GM19035 (cell line): ENCODE measurements around the gene TTLL5.

ENCODE experiments used
- ATAC-seq: cut with Tn5 transposase; IDR thresholded peaks from one replicate; pipeline ENCODE4 v1.9.1; 2021; ENCODE audit not compliant: unreplicated experiment

The TTLL5 gene

GRCh38 chr14:75734854-75735253, 73.8 kb downstream of the TTLL5 start:
- no peak for ATAC-seq

DNA sequence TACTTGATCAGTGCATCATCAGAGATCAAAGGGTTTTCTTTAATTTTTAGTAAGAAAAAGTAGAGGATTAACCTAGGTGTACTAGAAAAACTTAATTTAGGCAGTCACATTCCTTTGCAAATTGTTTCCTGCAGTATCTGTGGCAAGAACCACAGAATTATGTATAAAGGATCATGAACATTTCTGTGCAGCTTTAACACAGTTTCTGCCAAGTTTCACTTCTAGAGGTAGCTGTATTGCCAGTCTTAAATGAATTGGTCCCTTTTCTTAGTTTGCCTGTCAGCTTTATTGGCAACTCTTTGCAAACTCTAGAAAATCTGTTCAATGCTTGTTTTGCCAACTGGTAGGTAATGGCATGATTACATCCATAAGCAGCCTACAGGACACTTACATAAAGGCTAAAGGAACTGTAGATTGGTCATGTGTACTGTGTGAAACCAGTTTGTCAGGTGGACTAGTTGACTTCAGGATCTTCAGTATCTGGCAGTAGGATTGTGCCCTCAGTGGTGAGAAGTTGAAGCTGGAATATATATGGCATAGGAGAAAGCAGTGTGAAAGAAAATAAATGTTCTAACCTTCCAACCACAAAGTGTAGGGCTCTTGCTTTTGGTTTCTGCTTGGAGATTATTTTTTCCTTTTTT, 75.9 kb downstream of the TTLL5 start:
- ATAC-seq, result no peak

DNA sequence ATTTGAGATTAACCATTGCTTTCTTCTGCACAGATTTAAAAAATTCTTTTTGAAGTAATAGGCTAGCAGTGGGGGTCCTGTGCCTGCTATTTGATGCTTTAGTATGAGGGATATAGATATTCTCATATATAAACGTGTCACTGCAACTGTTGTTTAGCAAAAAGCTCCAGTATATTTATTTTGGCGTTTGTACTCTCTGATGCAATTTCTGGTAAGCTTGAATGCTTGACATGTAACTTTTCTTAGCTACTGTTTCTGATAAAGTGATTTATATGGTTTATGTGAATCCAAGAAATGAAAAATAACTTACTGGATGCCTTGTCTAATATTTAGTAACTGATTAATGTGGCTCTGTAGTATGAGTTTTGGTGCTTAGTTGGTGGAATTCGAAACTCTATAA, 77.1 kb downstream of the TTLL5 start:
- no peak for ATAC-seq

DNA sequence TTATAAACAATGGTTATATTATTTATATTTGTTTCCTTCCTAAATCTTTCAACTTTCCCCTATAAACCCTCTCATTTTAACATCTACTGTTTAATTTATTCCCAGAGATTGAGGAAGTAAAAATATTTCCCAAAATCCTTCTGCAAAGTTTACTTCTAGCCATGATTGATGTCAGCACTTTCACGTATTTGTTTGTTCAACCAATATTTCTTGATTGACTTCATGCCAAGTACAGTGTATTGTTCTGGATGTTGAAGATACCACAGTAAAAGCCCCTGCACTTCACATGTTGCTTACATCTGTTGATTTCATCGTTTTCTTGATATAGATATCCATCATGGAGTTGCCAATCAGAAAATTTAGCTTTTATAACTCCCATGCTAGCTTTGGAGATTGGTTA, 81.8 kb downstream of the TTLL5 start:
- ATAC-seq, result no peak

GRCh38 chr14:75747899-75748298, 86.9 kb downstream of the TTLL5 start:
- no peak for ATAC-seq

DNA sequence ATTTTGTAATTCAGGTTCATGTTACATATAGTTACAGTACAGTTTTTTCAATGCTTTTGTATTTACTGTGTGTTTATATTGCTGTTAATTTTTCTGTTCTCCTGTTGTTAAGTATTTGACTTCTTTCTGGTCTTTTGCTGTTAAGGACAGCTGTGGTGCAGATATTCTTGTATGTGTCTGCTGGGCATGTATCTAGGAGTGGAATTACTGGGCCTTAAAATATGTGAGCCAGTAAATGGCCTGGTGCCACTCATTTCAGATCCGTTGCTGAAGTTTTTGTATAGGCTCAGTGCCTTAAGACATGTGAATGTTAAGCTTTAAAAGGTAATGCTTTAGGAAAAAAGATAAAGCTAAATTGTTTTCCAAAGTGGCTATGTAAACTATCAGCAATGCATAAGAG, 87.3 kb downstream of the TTLL5 start:
- ATAC-seq, result no peak

- ATAC-seq, result no peak
Measured at GRCh38 chr14:75751296-75751695, 90.2 kb downstream of the TTLL5 start.

DNA sequence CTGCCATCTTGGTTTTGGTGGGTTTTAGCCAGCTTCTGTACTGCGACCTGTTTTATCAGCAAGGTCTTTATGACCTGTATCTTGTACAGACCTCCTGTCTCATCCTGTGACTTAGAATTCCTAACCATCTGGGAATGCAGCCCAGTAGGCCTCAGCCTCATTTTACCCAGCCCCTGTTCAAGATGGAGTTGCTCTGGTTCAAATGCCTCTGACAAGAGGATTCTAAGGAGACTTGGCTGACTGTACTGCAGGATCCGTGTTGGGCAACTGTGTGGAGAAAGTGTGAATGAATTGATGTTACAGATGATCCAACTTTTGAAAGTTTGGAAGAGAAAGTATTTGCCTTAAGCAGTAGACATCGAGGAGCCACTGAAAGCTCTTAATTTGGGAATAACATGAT, 91.0 kb downstream of the TTLL5 start:
- ATAC-seq, result no peak

- ATAC-seq, result no peak
Measured at GRCh38 chr14:75752907-75753594, 92.0 kb downstream of the TTLL5 start.

GRCh38 chr14:75753696-75754095, 92.7 kb downstream of the TTLL5 start:
- no peak for ATAC-seq

- no peak for ATAC-seq
Measured at GRCh38 chr14:75757644-75758402, 96.8 kb downstream of the TTLL5 start.

DNA sequence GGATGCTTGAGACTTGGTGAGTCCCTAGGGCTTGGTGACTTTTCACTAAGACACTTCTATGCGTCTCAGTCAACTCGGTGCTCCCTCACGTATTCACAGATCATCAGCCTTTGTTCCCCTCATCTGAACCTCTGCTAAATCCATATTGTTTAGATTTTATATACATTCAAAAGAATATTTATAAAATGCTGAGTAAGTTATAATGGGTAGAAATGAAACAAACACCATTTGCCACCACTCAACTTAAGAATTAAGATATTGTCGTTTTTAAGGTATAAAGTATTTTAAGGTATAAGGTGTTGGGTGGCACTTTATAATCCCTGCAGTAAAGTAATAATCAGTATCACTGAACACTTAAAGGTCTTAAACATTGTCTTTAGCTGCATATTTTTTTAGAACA, 103.0 kb downstream of the TTLL5 start:
- ATAC-seq, result no peak

DNA sequence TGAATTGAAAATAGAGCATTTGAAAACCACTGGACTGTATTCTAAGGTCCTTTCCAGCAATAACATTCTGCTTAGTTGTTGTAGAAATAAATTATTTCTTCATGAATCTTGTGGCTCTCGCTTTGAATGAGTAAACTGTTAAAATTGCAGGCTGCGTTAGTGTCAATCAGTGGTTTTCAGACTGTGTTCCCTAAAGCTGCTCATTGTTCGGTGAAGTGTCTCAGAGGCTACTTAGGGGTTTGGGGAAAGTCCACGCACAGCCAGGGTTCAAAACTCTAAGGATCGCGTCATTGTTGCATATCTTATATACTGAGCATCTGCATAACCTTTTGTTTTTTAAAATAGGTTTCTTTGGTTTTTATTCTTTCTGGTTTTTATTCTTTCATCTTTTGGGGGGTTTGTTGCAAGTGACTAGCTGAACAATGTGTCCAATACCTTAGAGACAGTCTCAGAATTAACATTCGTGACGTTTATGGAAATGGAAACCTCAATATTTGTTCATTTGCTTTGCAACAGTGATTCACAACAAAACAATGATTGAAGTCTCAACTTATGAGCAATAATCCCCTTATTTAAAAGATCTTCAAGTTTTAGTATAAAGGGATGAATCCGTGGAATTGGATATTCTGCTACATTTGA, 108.1 kb downstream of the TTLL5 start:
- no peak for ATAC-seq

- ATAC-seq, result no peak
Measured at GRCh38 chr14:75770635-75771034, 109.6 kb downstream of the TTLL5 start.

GRCh38 chr14:75771595-75771994, 110.5 kb downstream of the TTLL5 start:
- no peak for ATAC-seq

GRCh38 chr14:75773046-75773445, 112.0 kb downstream of the TTLL5 start:
- no peak for ATAC-seq

- no peak for ATAC-seq
Measured at GRCh38 chr14:75781096-75781495, 120.0 kb downstream of the TTLL5 start.

- ATAC-seq, result no peak
Measured at GRCh38 chr14:75783184-75783583, 122.1 kb downstream of the TTLL5 start.

DNA sequence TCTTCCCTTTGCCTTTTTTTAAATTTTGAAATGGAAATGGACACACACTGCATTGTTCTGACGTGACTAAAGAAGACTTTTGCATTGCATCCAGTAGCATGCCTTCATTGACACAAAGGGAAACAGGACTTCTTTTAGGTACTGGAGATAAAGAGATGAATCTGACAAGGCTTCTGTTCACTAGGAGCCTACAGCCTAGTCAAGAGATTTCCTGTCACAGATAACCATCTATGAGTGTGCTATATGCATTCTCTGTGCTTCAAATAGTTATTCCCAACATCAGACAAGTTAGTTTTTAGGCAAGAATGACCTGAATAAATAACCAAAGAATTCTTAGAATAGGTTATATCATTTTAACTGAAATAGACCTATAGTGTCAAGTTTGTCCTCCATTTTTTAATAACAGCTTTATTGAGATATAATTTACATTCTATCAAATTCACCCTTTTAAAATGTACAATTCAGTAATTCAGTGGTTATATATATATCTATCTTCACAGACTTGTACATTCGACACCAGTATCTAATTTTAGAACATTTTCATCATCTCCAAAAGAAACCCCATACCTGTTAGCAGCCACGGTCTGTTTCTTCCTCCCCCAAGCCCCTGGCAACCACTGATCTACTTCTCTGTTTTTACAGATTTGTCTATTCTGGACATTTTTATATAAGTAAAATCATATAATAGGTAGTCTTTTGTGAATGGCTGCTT, 122.7 kb downstream of the TTLL5 start:
- no peak for ATAC-seq

GRCh38 chr14:75784314-75784686, 123.3 kb downstream of the TTLL5 start:
- no peak for ATAC-seq

- no peak for ATAC-seq
Measured at GRCh38 chr14:75793806-75794205, 132.8 kb downstream of the TTLL5 start.
